IMR-90 (cell line): ENCODE measurements around the gene CAPZA3. TPM values are rescaled to one million over a fixed set of nuclear protein-coding genes. Genes with fewer than 3 reads are reported as not detected.

Source experiments
- ATAC-seq: fragments of 200-7000 bp; cut with Tn5 transposase; 2 replicates; pipeline ENCODE4 v1.9.1; 2020; ENCODE audit warnings: low read depth, mild to moderate bottlenecking, moderate library complexity
- BruUV-seq: library from RNA; stranded (reverse); fragments of 400-500 nt; replicated peaks from 2 replicates; lab custom pipeline; 2021; lab: Mats Ljungman, UMichigan
- CTCF ChIA-PET: fragments of 300-600 bp; formaldehyde crosslinking; extraction: SDS; loops from one replicate; lab custom pipeline; 2021; ENCODE audit warnings: antibody characterized with exemption; lab: Yijun Ruan, JAX
- POLR2A ChIA-PET: fragments of 300-600 bp; sonication (Branson Sonifier 250); formaldehyde crosslinking; loops from one replicate; lab custom pipeline; 2022; ENCODE audit warnings: antibody characterized with exemption; ENCODE audit not compliant: unreplicated experiment; lab: Charles Lee
- DNase-seq: peaks from one replicate; pipeline ENCODE4 v3.0.0; 2013
- H2AFZ ChIP-seq: replicated peaks from 2 replicates; pipeline ENCODE3; 2013; ENCODE audit warnings: low read length, mild to moderate bottlenecking; ENCODE audit not compliant: poor library complexity
- H2AK5ac ChIP-seq: 2 replicates; pipeline ENCODE4 v1.6.1; 2013; ENCODE audit warnings: low read depth, low read length, inconsistent platforms
- H2AK9ac ChIP-seq: replicated peaks from 2 replicates; pipeline ENCODE3; 2013; ENCODE audit warnings: mild to moderate bottlenecking, low read depth, low read length, moderate library complexity; ENCODE audit not compliant: poor library complexity
- H2BK120ac ChIP-seq: 2 replicates; pipeline ENCODE4 v1.6.1; 2013; ENCODE audit warnings: low read depth, low read length, inconsistent platforms
- H2BK15ac ChIP-seq: 3 replicates; pipeline ENCODE4 v1.6.1; 2013; ENCODE audit warnings: low read depth, low read length, inconsistent platforms
- H2BK20ac ChIP-seq: 2 replicates; pipeline ENCODE4 v1.6.1; 2013; ENCODE audit warnings: low read depth, mild to moderate bottlenecking, inconsistent platforms, low read length, moderate library complexity
- H2BK5ac ChIP-seq: 2 replicates; pipeline ENCODE4 v1.6.1; 2013; ENCODE audit warnings: mild to moderate bottlenecking, low read depth, low read length, inconsistent platforms; ENCODE audit not compliant: poor library complexity, severe bottlenecking
- H3K14ac ChIP-seq: replicated peaks from 2 replicates; pipeline ENCODE4 v1.6.1; 2013; ENCODE audit warnings: low read depth, low read length, inconsistent platforms
- H3K18ac ChIP-seq: 2 replicates; pipeline ENCODE4 v1.6.1; 2013; ENCODE audit warnings: low read depth, low read length, control low read depth
- H3K23ac ChIP-seq: 2 replicates; pipeline ENCODE4 v1.6.1; 2013; ENCODE audit warnings: low read depth, low read length, inconsistent platforms
- H3K27ac ChIP-seq: 2 replicates; pipeline ENCODE4 v1.5.1; 2013; ENCODE audit warnings: mild to moderate bottlenecking, control low read depth, low read length; ENCODE audit not compliant: insufficient read depth
- H3K27me3 ChIP-seq: 2 replicates; pipeline ENCODE4 v1.6.1; 2013; ENCODE audit warnings: low read length; ENCODE audit not compliant: control insufficient read depth, insufficient read depth
- H3K36me3 ChIP-seq: 2 replicates; pipeline ENCODE4 v1.6.1; 2013; ENCODE audit warnings: low read length, mixed read lengths; ENCODE audit not compliant: control insufficient read depth, insufficient read depth
- H3K4ac ChIP-seq: 2 replicates; pipeline ENCODE4 v1.6.1; 2013; ENCODE audit warnings: low read depth, low read length, inconsistent platforms
- H3K4me1 ChIP-seq: 2 replicates; pipeline ENCODE4 v1.6.1; 2013; ENCODE audit warnings: low read length, mixed read lengths; ENCODE audit not compliant: control insufficient read depth, insufficient read depth
- H3K4me2 ChIP-seq: 2 replicates; pipeline ENCODE4 v1.6.1; 2013; ENCODE audit warnings: low read depth, mild to moderate bottlenecking, control low read depth, low read length, moderate library complexity
- H3K4me3 ChIP-seq: 2 replicates; pipeline ENCODE4 v1.5.1; 2013; ENCODE audit warnings: low read depth, mild to moderate bottlenecking, control low read depth, low read length, moderate library complexity; ENCODE audit not compliant: insufficient read depth
- H3K56ac ChIP-seq: 2 replicates; pipeline ENCODE4 v1.6.1; 2013; ENCODE audit warnings: low read length, inconsistent platforms; ENCODE audit not compliant: insufficient read depth; ENCODE audit errors: extremely low read depth
- H3K79me1 ChIP-seq, 2 experiments: 2 replicates each; pipeline ENCODE4 v1.6.1; 2013; ENCODE audit warnings: low read length in 2 of 2, inconsistent platforms in 1 of 2, low read depth in 1 of 2
- H3K9ac ChIP-seq: 2 replicates; pipeline ENCODE4 v1.6.1; 2013; ENCODE audit warnings: low read depth, low read length, control low read depth
- H3K9me1 ChIP-seq: 2 replicates; pipeline ENCODE4 v1.6.1; 2013; ENCODE audit warnings: low read length, inconsistent platforms; ENCODE audit not compliant: insufficient read depth
- H3K9me3 ChIP-seq: 2 replicates; pipeline ENCODE4 v1.6.1; 2013; ENCODE audit warnings: low read length; ENCODE audit not compliant: control insufficient read depth, insufficient read depth
- H4K20me1 ChIP-seq: 2 replicates; pipeline ENCODE4 v1.6.1; 2013; ENCODE audit warnings: low read length, inconsistent platforms; ENCODE audit not compliant: insufficient read depth
- H4K5ac ChIP-seq: 2 replicates; pipeline ENCODE4 v1.6.1; 2013; ENCODE audit warnings: mild to moderate bottlenecking, low read depth, low read length, control low read depth
- H4K8ac ChIP-seq, 2 experiments: 2 replicates each; pipeline ENCODE4 v1.6.1; 2013; ENCODE audit warnings: low read depth in 2 of 2, low read length in 2 of 2, control low read depth in 1 of 2, inconsistent platforms in 1 of 2
- H4K91ac ChIP-seq: 2 replicates; pipeline ENCODE4 v1.6.1; 2013; ENCODE audit warnings: low read depth, low read length, inconsistent platforms; ENCODE audit not compliant: insufficient read depth
- BHLHE40 ChIP-seq: fragments of 150-350 bp; IDR thresholded peaks from 2 replicates; pipeline ENCODE4 v1.6.1; 2016; ENCODE audit warnings: mild to moderate bottlenecking, low read depth, low read length
- CEBPB ChIP-seq: IDR thresholded peaks from 2 replicates; pipeline ENCODE4 v1.6.1; 2012; ENCODE audit warnings: low read depth, low read length, improper control_type of control experiment
- CHD1 ChIP-seq: IDR thresholded peaks from 2 replicates; pipeline ENCODE4 v1.6.1; 2012; ENCODE audit warnings: low read depth, low read length, improper control_type of control experiment
- CTCF ChIP-seq: conservative IDR thresholded peaks from 2 replicates; pipeline ENCODE4 v1.5.1; 2012; ENCODE audit warnings: mild to moderate bottlenecking, low read depth, low read length, improper control_type of control experiment
- ELK1 ChIP-seq: fragments of 150-350 bp; IDR thresholded peaks from 2 replicates; pipeline ENCODE4 v1.6.1; 2016; ENCODE audit warnings: low read depth, mild to moderate bottlenecking, low read length, moderate library complexity, borderline replicate concordance
- MAFK ChIP-seq: IDR thresholded peaks from 2 replicates; pipeline ENCODE4 v1.6.1; 2012; ENCODE audit warnings: low read depth, low read length, improper control_type of control experiment
- MAZ ChIP-seq: IDR thresholded peaks from 2 replicates; pipeline ENCODE4 v1.6.1; 2012; ENCODE audit warnings: low read depth, mild to moderate bottlenecking, low read length, improper control_type of control experiment, moderate library complexity, borderline replicate concordance
- MXI1 ChIP-seq: IDR thresholded peaks from 2 replicates; pipeline ENCODE4 v1.6.1; 2012; ENCODE audit warnings: low read depth, mild to moderate bottlenecking, low read length, moderate library complexity, borderline replicate concordance
- NFE2L2 ChIP-seq: fragments of 150-350 bp; IDR thresholded peaks from 2 replicates; pipeline ENCODE4 v1.6.1; 2016; ENCODE audit warnings: low read depth, mild to moderate bottlenecking, low read length
- POLR2A ChIP-seq: IDR thresholded peaks from 2 replicates; pipeline ENCODE4 v1.6.1; 2012; ENCODE audit warnings: mild to moderate bottlenecking, low read depth, low read length
- RAD21 ChIP-seq: IDR thresholded peaks from 2 replicates; pipeline ENCODE4 v1.6.1; 2012; ENCODE audit warnings: low read length, improper control_type of control experiment
- RCOR1 ChIP-seq: IDR thresholded peaks from 2 replicates; pipeline ENCODE4 v1.6.1; 2012; ENCODE audit warnings: mild to moderate bottlenecking, low read length, improper control_type of control experiment; ENCODE audit not compliant: insufficient replicate concordance
- RFX5 ChIP-seq: IDR thresholded peaks from 2 replicates; pipeline ENCODE4 v1.8.0; 2012; ENCODE audit warnings: low read depth, mild to moderate bottlenecking, low read length, moderate library complexity
- USF2 ChIP-seq: fragments of 150-350 bp; IDR thresholded peaks from 2 replicates; pipeline ENCODE4 v1.6.1; 2017; ENCODE audit warnings: mild to moderate bottlenecking, antibody characterized with exemption, low read length, low read depth
- WGBS, 2 experiments: methylation state at CpG; one replicate each; pipeline versions ENCODE4 v1.1.5 to v1.1.7; 2013; ENCODE audit warnings: missing lambda C conversion rate in 2 of 2; ENCODE audit not compliant: insufficient read length in 1 of 2; ENCODE audit errors: extremely low coverage in 2 of 2; 5-methylcytosine and 5-hydroxymethylcytosine counted together
- dilution Hi-C: fragments of 300-500 bp; cut with HindIII; formaldehyde crosslinking; loops from one replicate; pipeline ENCODE4 v1.14.3; 2018; ENCODE audit warnings: low sequenced_read_pairs; ENCODE audit not compliant: unreplicated experiment
- in situ Hi-C: fragments of 300-500 bp; cut with MboI; formaldehyde crosslinking; loops from 3 replicates; pipeline ENCODE4 v1.14.3; 2019; ENCODE audit warnings: low sequenced_read_pairs, inconsistent platforms, mixed read lengths
- intact Hi-C: fragments of 100-400 bp; cut with micrococcal nuclease; formaldehyde crosslinking; loops from 2 replicates; pipeline ENCODE4 v1.10.0; 2022
- polyA plus RNA-seq, 3 experiments: library from polyadenylated mRNA; depleted of rRNA; stranded (reverse); fragments of >200 nt; gene quantifications; 2 replicates each; pipeline ENCODE4 v1.2.3, GENCODE V29; 2012; ENCODE audit warnings: low replicate concordance in 1 of 3
- total RNA-seq: library from RNA; depleted of rRNA; stranded (reverse); fragments of >200 nt; gene quantifications from 2 replicates; pipeline ENCODE4 v1.2.3, GENCODE V29; 2012

CAPZA3 gene
- total and polyA plus RNA-seq, 2 of the 4 experiments (the other 2 are of a cell fraction), result not detected

GRCh38 chr12:18754124-18754707 is 16.3 kb downstream of the CAPZA3 start:
- no peaks in the 10 kb centered on the region for H3K79me1 ChIP-seq
- no TSS peak for BruUV-seq
- peak overlapping the region; percentile 48 for H2BK20ac ChIP-seq
- no peak overlapping the region for H3K9ac ChIP-seq
- no peaks in the 10 kb centered on the region for H3K27me3 ChIP-seq
- H3K4ac ChIP-seq, result peak overlapping the region; percentile 65; the same call in 1 of the 2 replicates
- H4K91ac ChIP-seq, result 0 out of 2 replicates have a peak overlapping the region, but pooled peaks have one; percentile 52
- no peaks in the 10 kb centered on the region for H3K36me3 ChIP-seq
- H2BK15ac ChIP-seq, result no peak overlapping the region
- peak overlapping the region; percentile 86 for H2BK120ac ChIP-seq
- H2AK5ac ChIP-seq, result no peak overlapping the region; the same call in 1 of the 2 replicates
- no peak overlapping the region for H2BK5ac ChIP-seq
- H3K4me3 ChIP-seq, result no peak overlapping the region
- no peaks in the 10 kb centered on the region for H4K20me1 ChIP-seq
- no peak overlapping the region for H3K27ac ChIP-seq
- ChIA-PET POLR2A (no interaction called here), CTCF (no interaction called here)
- H3K9me1 ChIP-seq, result peaks cover 18% of the 10 kb centered on the region
- no peak overlapping the region for H3K4me2 ChIP-seq
- intact Hi-C loops (no loop called here), in situ Hi-C loops (no loop called here), dilution Hi-C loops (no loop called here)
- H4K8ac ChIP-seq, result peak overlapping the region in 1 of 2 experiments; percentile 32; a peak in 2 of 4 replicates
- H2AFZ ChIP-seq, result no peak overlapping the region
- peak overlapping the region; percentile 74 for H3K14ac ChIP-seq
- no peaks in the 10 kb centered on the region for H3K9me3 ChIP-seq
- TF ChIP-seq POLR2A (no peak), RFX5 (no peak), ELK1 (no peak), MAFK (no peak), USF2 (no peak), CEBPB (no peak), MXI1 (no peak), RAD21 (no peak), BHLHE40 (no peak), RCOR1 (no peak), NFE2L2 (no peak), CHD1 (no peak), CTCF (no peak), MAZ (no peak)
- H3K56ac ChIP-seq, result no peak overlapping the region
- peak overlapping the region; percentile 30; the same call in 1 of the 2 replicates for H3K18ac ChIP-seq
- H4K5ac ChIP-seq, result no peak overlapping the region
- peaks cover 16% of the 10 kb centered on the region for H3K4me1 ChIP-seq
- no CpG with 5 or more reads among the region's 6 CpGs for WGBS, 2 experiments
- no peak for DNase-seq
- no peak overlapping the region for H3K23ac ChIP-seq
- no peak overlapping the region for H2AK9ac ChIP-seq
- ATAC-seq, result no peak
